ENCODE data around the gene TOX2.
A peak's percentile ranks its signal among the peaks of the same experiment; 100 is the strongest.

TOX2 gene, protein sequence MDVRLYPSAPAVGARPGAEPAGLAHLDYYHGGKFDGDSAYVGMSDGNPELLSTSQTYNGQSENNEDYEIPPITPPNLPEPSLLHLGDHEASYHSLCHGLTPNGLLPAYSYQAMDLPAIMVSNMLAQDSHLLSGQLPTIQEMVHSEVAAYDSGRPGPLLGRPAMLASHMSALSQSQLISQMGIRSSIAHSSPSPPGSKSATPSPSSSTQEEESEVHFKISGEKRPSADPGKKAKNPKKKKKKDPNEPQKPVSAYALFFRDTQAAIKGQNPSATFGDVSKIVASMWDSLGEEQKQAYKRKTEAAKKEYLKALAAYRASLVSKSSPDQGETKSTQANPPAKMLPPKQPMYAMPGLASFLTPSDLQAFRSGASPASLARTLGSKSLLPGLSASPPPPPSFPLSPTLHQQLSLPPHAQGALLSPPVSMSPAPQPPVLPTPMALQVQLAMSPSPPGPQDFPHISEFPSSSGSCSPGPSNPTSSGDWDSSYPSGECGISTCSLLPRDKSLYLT

DNA sequence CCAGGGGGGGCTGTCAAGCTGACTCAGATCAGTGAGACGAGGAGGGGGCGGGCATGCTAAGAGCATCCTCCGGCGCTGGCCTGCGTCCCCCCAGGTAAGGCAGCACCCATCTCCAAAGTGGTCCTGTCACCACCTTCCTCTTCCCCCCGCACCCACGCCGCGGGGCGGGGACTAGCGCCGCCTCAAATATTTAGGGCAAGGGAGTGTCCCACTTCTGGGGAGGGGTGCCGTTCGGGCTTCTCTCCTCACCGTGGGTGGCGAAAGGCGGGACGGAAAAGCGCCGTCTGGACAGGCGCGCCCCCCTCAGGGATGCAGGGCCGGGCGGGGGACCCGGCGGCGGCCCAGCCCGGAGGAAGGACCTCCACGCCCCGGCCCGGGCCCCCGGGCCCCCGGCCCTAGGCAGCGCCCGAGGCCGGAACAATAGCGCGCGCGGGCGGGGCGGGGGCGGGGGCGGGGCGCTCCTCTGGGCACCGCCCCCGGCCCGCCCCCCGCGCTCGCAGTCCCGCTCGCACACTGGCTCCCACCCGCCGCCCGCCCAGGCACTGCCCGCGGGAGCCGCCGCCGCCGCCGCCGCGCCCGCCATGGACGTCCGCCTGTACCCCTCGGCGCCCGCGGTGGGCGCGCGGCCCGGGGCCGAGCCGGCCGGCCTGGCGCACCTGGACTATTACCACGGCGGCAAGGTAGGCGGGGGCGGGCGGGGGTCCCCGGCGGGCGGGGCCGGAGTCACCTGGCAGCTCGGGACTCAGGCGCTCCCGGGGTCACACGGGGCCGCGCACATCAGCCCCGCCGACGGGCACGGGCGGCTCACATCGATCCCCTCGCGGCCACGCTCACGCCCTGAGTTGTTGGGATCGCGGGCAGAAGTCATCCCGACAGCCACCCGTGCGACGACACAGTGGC is at the start of gene TOX2:
TSS of gene TOX2 (plus strand) at position 542 of the 900 bp plus-strand sequence. CDS start at position 582, 40 bp downstream.
- peak; percentile 7 for DNase-seq

DNA sequence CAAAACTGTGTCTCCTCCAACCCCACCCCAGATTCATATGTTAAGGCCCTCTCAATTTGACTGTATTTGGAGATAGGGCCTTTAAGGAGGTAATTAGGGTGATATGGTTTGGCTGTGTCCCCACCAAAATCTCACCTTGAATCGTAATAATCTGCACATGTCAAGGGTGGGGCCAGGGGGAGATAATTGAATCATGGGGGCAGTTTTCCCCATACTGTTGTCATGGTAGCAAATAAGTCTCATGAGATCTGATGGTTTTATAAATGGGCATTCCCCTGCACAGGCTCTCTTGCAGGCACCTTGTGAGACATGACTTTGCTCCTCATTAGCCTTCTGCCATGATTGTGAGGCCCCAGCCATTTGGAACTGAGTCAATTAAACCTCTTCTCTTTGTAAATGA is 46.6 kb upstream of the TOX2 start:
- DNase-seq, result no peak

GRCh38 chr20:43870484-43870883 is 44.2 kb upstream of the TOX2 start:
- no peak for DNase-seq

- DNase-seq, result no peak
Measured at GRCh38 chr20:43878776-43879175, 35.9 kb upstream of the TOX2 start.

DNA sequence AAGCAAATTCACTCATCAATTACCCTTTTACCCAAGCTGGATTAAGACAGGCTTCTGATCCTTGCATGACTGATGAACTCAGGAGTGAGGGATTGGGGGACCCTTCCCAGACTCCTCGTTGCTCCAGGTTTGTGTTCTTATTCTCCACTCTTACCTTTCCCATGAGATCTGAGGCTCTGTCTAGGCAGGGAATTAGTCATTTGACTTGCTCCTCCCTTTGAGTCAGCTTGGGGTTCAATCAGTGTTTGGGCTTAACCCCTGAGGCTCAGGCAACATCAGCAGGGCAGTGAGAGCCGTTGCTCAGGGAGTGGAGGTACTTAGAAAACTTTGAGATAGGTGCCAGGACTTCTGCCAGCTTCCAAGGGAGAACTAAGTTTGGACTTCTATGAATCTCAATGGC is 20.7 kb upstream of the TOX2 start:
- no peak for DNase-seq

DNA sequence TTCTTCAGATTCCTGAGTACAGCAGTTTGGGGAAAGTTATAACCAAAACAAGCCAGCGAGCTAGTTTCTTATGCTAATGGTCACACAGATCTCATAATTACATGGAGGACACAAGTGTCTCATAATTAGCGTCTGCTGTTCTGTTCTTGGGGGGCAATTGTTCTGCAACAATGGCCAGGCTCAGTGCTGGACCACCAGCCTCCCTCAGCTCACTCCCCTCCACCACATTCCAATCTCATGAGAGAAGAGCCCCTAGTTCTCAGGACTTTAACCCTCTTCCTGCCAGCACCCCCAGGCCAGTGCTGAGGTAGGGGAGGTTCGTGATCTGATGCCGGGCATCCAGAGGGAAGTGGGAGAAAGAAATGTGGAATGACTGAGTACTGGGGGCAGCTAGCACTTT is 20.2 kb upstream of the TOX2 start:
- no peak for DNase-seq

- DNase-seq, result no peak
Measured at GRCh38 chr20:43895235-43895634, 19.4 kb upstream of the TOX2 start.

DNA sequence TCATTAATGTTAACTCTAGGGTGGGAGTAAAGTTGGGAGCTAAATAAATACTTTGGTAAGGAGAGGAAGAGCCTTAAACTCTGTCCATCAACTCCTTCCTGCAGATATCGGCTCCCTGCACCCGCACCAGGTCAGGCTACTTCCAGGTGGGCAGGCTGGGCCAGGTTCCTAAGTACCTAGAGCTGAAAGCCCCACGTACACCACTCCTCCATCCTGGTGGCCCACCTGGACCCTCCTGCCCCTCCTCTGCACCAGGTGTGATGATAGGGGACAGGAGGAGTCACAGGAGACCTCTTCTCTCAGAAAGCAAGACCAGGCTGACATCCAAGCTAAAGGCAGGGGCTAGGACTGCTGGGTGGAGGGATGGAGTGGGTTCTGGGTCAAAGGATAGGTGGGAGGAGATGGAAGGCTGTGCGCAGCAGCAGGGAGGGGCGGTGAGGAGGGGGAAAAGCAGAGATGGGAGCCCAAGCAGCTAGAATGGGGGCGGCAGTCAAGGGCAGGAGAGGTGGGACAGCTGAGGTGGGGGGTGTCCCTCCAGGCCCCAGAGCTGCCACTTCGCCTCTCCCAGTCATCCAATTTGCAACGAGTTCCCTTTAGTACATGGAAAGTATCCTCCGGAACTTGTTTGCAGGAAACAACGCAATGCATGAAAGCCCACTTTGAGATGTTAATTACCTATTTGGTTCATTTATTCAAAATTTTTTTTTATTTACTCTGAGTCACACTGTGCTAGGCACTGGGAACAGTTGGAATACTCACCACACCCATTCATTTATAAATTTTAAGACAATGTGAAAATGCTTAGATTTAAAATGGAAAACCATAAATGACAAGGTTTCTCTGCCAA is 15.2 kb upstream of the TOX2 start:
- DNase-seq, result no peak

DNA sequence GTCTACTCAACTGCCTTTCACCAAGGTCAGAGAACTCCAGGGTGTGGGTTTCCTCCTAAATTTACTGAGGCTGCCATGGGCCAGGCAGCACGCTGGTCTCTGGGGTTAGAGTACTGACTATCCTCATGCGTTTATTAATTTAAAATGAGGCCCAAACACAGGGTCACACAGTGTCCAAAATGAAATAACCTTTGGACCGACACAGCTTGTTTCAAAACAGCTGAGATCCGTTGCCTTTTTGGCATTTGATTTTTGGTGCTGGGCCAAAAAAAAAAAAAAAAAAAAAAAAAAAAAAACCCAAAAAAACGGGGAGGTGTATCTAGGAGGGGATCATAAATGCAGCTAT is 14.6 kb upstream of the TOX2 start:
- no peak for DNase-seq

GRCh38 chr20:43900496-43900895 is 14.2 kb upstream of the TOX2 start:
- no peak for DNase-seq

- DNase-seq, result no peak
Measured at GRCh38 chr20:43901296-43901695, 13.4 kb upstream of the TOX2 start.

DNA sequence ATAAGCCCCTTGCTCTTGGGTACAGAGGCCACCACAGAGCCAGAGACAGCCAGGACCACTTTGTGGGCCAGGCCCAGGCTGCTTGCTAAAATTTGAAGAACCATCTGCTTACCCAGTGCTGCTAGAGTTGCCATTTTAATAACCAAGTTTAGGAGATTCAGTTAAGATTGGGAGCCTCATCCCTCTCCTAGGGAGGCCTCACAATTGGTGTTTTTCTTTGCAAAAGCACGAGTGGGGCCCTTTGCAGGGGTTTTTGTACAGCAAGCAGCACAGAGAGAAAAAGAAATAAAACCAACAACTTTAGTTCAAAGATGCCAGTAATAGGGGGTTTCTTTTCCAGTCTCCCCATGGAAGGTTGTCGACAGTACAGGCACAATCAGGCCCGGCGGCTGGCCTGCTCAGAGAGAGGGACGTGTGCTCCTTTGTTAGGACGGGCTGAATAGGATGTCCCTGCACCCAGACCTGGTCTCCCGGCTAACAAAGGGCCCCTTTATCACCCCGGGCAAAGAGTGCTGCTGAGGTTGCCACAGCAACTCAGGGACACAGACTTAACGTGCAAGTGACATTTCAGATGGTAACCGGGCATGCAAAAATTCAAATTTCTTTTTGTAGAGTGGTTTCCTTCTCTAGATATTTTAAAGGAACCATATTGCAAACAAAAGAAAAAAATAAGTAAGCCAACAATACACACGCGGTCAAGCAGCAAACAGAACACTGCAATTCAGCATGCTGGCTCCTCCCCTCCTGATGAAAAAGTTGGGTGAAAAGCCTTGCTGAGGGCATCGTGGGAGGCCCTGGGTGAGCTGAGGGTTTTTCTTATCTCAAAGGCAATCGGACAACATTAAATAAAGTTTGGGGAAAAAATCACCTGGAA is 10.5 kb upstream of the TOX2 start:
- DNase-seq, result no peak

GRCh38 chr20:43904827-43905177 is 9.8 kb upstream of the TOX2 start:
- DNase-seq, result no peak

DNA sequence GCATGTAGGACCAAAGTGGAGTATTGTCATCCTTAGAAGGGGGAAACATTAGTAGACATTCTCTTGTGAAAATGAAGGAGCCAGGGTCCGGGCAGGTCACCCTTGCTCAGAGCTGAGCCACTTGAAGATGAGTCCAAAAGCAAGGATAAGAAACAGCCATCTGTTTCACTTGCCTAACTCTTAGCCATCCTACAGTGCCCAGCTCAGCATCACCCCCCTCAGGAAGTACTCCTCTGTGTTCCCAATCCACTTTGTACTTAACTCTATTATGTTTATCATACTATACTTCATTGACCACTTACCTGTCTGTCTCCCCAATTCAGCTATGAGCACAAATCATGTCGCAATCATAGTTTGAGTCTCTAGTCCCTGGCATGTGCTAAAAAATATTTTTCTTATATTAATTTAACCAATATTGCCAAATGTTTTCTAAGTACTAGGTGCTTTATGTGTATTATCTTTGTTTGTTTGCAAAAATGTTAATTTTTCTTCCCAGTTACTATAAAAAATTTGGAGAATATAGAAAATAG is 8.1 kb upstream of the TOX2 start:
- no peak for DNase-seq

DNA sequence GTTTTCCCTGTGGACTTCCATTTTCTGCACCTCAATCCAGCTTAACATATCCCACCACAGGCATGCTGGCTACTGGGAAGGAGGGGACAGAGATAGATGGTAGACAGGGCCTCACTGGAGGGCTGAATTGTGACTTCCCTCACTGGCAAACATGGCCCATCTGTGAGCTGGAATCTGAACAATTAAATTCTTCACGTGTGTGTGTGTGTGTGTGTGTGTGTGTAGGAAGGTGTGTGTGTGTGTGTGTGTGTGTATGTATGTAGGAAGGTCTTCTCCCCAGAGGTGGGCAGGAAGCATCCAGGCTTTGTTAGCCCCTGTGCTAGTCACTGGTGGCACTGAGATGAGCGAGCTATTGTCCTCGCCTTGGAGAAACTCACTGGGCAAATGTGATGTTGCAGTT is 5.4 kb upstream of the TOX2 start:
- DNase-seq, result no peak

DNA sequence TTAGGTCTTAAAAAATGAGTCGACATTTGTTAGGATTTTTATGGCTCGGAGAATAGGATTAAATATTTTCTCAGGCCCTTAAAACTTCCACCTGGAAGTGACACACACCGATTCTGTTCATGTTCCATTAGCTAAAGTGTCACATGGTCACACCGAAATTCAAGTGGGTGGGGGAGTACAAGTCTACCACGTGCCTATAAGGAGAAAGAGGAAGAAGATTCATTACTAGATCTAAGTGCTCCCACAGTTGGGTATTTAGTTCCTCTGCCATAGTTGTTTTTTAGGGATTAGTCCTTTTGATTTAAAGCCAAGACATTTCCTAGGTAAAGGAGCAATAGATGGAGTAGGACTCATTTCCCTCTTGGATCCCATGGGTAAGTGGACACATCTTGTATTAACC is 4.9 kb upstream of the TOX2 start:
- DNase-seq, result no peak

- no peak for DNase-seq
Measured at GRCh38 chr20:43910564-43910963, 4.1 kb upstream of the TOX2 start.

DNA sequence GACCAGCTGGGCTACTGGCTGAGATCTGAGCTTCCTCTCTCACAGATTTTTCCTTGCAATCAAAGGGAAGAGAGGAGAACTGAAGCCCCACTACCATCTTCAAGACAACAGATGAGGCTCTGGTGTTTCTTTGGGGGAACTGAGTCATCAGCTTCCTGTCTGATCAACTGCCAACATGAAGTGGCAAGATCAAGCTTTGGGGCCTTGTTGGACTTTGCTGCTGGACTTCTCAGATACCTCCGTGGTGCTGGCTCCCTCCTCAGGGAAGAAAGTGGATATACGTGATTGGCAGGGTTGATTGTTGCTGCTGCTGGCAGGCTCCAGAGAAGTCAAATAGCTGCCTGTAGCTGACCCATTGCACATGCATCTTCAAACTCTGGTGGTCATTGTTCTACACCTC is 3.6 kb upstream of the TOX2 start:
- DNase-seq, result no peak

- no peak for DNase-seq
Measured at GRCh38 chr20:43913291-43914025, 1.2 kb upstream of the TOX2 start.

DNA sequence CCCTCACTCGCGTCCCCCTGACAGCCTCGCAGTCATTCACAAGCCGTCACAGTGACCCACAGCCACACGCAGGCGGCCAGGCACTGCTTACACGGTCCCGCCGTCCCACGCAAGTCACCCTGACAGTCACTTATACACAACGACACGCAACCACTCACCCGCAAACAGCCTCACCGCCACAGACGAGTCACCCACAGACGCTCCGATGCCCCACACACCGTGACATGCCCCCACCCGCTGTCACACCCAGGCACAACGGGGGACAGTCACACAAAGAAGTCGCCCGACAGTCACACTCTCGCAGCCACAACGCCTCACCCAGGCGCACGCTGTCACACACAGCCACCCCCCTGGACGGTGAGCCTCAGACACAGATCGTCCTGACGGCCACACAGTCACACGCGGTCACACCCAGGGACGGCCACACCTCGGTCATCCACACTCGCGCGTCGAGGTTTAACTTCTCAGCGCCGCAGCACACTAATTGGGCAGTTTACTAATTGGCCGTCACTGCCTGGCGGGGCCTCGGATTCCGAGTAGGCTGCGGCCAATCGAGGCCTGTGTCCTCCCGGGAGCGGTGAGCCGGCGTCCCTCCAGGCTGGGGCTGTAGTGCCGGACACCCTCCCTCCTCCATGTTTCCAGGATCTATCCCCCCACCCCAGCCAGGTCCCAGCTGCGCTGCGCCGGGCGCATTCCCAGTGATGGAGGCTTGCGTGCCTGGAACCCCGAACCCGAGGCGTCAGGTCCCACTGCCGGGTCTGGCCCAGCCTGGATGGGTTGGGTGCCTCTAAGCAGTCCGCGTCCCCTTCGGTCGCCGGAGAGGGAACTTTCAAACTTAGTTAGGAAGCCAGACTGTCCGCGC is 790 bp downstream of the TOX2 start:
- no peak for DNase-seq

Measured in NCI-H146 (cell line).